ENCODE results near the gene NVL. TPM values are rescaled to one million over a fixed set of nuclear protein-coding genes. Genes with fewer than 3 reads are reported as not detected.
A peak's percentile ranks its signal among the peaks of the same experiment; 100 is the strongest.

The NVL gene
- total and polyA plus RNA-seq, 2 donors (not counting 1 experiment from before 2014, with no cell fraction given), result 20.5 to 27.6 TPM

DNA sequence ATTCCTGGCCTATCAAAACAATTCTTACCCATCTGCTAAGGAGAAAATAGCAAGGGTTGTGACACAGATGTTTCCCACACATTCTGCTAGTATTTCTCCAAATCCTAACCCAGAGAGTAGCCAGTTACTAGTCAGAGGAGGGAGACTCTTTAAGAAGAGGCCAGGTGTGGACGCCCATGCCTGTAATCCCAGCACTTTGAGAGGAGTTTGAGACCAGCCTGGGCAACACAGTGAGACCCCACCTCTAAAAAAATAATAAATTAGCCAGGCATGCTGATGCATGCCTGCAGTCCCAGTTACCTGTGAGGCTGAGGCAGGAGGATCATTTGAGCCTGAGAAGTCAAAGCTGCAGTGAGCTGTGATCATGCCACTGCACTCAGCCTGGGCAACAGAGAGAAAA is 28.6 kb downstream of the NVL start:
- TF ChIP-seq EZH2 (IDR thresholded peaks at IDR 0.05; ENCODE audit: low read length, missing control alignments), result no peak
- TF ChIP-seq, protein P1, sequence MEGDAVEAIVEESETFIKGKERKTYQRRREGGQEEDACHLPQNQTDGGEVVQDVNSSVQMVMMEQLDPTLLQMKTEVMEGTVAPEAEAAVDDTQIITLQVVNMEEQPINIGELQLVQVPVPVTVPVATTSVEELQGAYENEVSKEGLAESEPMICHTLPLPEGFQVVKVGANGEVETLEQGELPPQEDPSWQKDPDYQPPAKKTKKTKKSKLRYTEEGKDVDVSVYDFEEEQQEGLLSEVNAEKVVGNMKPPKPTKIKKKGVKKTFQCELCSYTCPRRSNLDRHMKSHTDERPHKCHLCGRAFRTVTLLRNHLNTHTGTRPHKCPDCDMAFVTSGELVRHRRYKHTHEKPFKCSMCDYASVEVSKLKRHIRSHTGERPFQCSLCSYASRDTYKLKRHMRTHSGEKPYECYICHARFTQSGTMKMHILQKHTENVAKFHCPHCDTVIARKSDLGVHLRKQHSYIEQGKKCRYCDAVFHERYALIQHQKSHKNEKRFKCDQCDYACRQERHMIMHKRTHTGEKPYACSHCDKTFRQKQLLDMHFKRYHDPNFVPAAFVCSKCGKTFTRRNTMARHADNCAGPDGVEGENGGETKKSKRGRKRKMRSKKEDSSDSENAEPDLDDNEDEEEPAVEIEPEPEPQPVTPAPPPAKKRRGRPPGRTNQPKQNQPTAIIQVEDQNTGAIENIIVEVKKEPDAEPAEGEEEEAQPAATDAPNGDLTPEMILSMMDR (conservative IDR thresholded peaks at IDR 0.05 in 1 of 2, IDR thresholded peaks at IDR 0.05 in 1 of 2; ENCODE audit: low read depth in 1 of 2, low read length in 2 of 2), result no peak
- Histone ChIP-seq H2AFZ (ENCODE audit: low read length) (no peak overlapping the region), H3K27me3 (ENCODE audit: control insufficient read depth, insufficient read depth, low read length) (no peaks in the 10 kb centered on the region), H4K20me1 (ENCODE audit: control insufficient read depth, extremely low read depth, insufficient read depth, low read length) (no peaks in the 10 kb centered on the region), H3K9ac (ENCODE audit: insufficient read depth, low read length) (no peak overlapping the region), H3K4me1 (ENCODE audit: control insufficient read depth, extremely low read depth, insufficient read depth, low read length) (no peaks in the 10 kb centered on the region), H3K9me3 (ENCODE audit: control insufficient read depth, insufficient read depth, low read depth, low read length) (no peaks in the 10 kb centered on the region), H3K4me3 (replicated peaks in 1 of 4; ENCODE audit: control extremely low read depth in 1 of 4, insufficient read depth in 1 of 4, low read depth in 3 of 4, low read length in 4 of 4) (no peak overlapping the region), H3K27ac (ENCODE audit: insufficient read depth, low read length) (no peak overlapping the region), H3K36me3 (ENCODE audit: control insufficient read depth, insufficient read depth, low read length) (peaks cover 9% of the 10 kb centered on the region), H3K79me2 (ENCODE audit: control insufficient read depth, insufficient read depth, low read length) (no peaks in the 10 kb centered on the region), H3K4me2 (ENCODE audit: extremely low read depth, insufficient read depth, low read length) (no peak overlapping the region)
- DNase-seq (ENCODE audit: low read depth in 2 of 2), result no peak

DNA sequence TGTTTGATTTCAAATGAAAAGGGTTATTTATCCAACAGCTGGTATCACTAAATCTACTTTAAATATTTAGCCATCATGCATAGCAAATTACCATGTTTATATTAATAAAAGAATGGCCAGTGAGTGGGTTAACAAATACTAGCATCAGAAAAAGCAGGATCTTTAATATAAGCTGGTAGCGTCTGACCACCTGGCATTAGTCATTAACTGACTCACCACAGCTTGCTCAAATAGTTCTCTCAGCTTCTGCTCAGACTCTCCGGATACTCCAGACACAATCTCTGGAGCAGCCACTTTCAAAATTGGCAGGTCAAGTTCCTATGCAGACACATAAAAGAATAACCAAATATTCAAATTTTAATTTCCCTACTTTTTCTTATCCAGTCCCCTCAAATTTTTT is 29.6 kb downstream of the NVL start:
- H4K20me1 ChIP-seq (ENCODE audit: control insufficient read depth, extremely low read depth, insufficient read depth, low read length), result no peaks in the 10 kb centered on the region
- peaks cover 11% of the 10 kb centered on the region for H3K36me3 ChIP-seq (ENCODE audit: control insufficient read depth, insufficient read depth, low read length)
- H3K27ac ChIP-seq (ENCODE audit: insufficient read depth, low read length), result no peak overlapping the region
- no peak overlapping the region for H3K4me3 ChIP-seq (replicated peaks in 1 of 4; ENCODE audit: control extremely low read depth in 1 of 4, insufficient read depth in 1 of 4, low read depth in 3 of 4, low read length in 4 of 4)
- TF ChIP-seq EZH2 (IDR thresholded peaks at IDR 0.05; ENCODE audit: low read length, missing control alignments), result no peak
- TF ChIP-seq, protein P1 (conservative IDR thresholded peaks at IDR 0.05 in 1 of 2, IDR thresholded peaks at IDR 0.05 in 1 of 2; ENCODE audit: low read depth in 1 of 2, low read length in 2 of 2), result no peak
- no peaks in the 10 kb centered on the region for H3K9me3 ChIP-seq (ENCODE audit: control insufficient read depth, insufficient read depth, low read depth, low read length)
- peak; percentile 88 to 92 for DNase-seq (ENCODE audit: low read depth in 2 of 2)
- H2AFZ ChIP-seq (ENCODE audit: low read length), result no peak overlapping the region
- H3K79me2 ChIP-seq (ENCODE audit: control insufficient read depth, insufficient read depth, low read length), result no peaks in the 10 kb centered on the region
- no peaks in the 10 kb centered on the region for H3K27me3 ChIP-seq (ENCODE audit: control insufficient read depth, insufficient read depth, low read length)
- H3K4me1 ChIP-seq (ENCODE audit: control insufficient read depth, extremely low read depth, insufficient read depth, low read length), result no peaks in the 10 kb centered on the region
- H3K9ac ChIP-seq (ENCODE audit: insufficient read depth, low read length), result no peak overlapping the region
- no peak overlapping the region for H3K4me2 ChIP-seq (ENCODE audit: extremely low read depth, insufficient read depth, low read length)

DNA sequence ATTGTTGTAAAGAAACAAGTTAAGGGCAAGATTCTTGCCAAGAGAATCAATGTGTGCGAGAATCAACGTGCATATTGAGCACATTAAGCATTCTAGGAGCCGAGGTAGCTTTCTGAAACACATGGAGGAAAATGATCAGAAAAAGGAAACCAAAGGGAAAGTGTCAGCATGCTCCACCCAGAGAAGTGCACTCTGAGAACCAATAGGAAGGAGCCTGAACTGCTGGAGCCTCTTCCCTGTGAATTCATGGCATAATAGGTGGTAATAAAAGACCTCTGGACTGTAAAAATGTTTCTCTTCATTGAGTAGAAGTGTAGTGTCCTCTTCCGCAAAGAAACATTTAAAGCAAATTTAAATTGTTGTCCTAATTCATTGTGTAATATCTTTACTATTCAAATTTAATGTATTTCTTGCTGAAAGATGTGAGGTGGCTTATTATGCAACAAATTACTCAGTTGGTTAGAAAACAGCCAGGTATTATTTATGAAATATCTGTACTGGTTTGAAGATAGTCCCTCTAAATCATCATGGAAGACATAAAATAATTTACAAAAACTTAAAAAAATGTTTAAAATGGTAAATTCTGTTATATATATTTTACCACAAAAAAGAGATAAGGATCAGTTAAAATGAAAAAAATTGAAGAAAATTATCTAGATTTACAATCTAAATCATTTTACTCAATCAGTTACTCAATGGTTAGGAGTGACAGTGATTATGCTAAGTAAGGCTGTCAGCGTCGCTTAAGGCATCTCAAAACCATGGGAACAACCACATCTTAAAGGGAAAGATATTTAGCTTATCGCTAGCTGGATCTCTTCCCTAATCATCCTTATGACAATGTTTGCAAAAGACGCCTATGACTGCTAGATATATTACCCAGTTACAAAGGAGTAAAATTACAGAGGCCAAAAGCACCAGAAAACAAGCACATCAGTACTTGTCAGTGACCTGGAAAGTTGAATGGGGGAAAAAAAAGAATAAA is 31.3 kb downstream of the NVL start:
- Histone ChIP-seq H3K4me1 (ENCODE audit: control insufficient read depth, extremely low read depth, insufficient read depth, low read length) (no peaks in the 10 kb centered on the region), H3K27ac (ENCODE audit: insufficient read depth, low read length) (no peak overlapping the region), H3K27me3 (ENCODE audit: control insufficient read depth, insufficient read depth, low read length) (no peaks in the 10 kb centered on the region), H3K9me3 (ENCODE audit: control insufficient read depth, insufficient read depth, low read depth, low read length) (no peaks in the 10 kb centered on the region), H3K4me2 (ENCODE audit: extremely low read depth, insufficient read depth, low read length) (no peak overlapping the region), H3K36me3 (ENCODE audit: control insufficient read depth, insufficient read depth, low read length) (peaks cover 10% of the 10 kb centered on the region), H3K79me2 (ENCODE audit: control insufficient read depth, insufficient read depth, low read length) (no peaks in the 10 kb centered on the region), H2AFZ (ENCODE audit: low read length) (no peak overlapping the region), H3K9ac (ENCODE audit: insufficient read depth, low read length) (no peak overlapping the region), H4K20me1 (ENCODE audit: control insufficient read depth, extremely low read depth, insufficient read depth, low read length) (no peaks in the 10 kb centered on the region), H3K4me3 (replicated peaks in 1 of 4; ENCODE audit: control extremely low read depth in 1 of 4, insufficient read depth in 1 of 4, low read depth in 3 of 4, low read length in 4 of 4) (no peak overlapping the region)
- DNase-seq (ENCODE audit: low read depth in 2 of 2), result no peak
- TF ChIP-seq EZH2 (IDR thresholded peaks at IDR 0.05; ENCODE audit: low read length, missing control alignments), result no peak
- TF ChIP-seq, protein P1 (conservative IDR thresholded peaks at IDR 0.05 in 1 of 2, IDR thresholded peaks at IDR 0.05 in 1 of 2; ENCODE audit: low read depth in 1 of 2, low read length in 2 of 2), result no peak
